SK-N-SH treated with all-trans-retinoic acid at 6 μM for 48 hours (cell line): ENCODE data around the gene SLC25A48.

Experiments
- ATAC-seq: fragments of 200-7000 bp; cut with Tn5 transposase; 3 replicates; pipeline ENCODE4 v1.9.1; 2020; ENCODE audit warnings: mild to moderate bottlenecking, moderate library complexity
- ARNTL ChIP-seq: fragments of 450-650 bp; formaldehyde crosslinking; IDR thresholded peaks from 2 replicates; pipeline ENCODE4 v1.5.0; 2020; ENCODE audit warnings: low read depth, mild to moderate bottlenecking, moderate library complexity, borderline replicate concordance
- CSDC2 ChIP-seq: fragments of 250-450 bp; sonication (Bioruptor Pico); IDR thresholded peaks from 2 replicates; pipeline ENCODE4 v1.5.0; 2020; ENCODE audit warnings: mild to moderate bottlenecking, moderate library complexity
- ESRRG ChIP-seq: fragments of 250-450 bp; sonication (Bioruptor Pico); IDR thresholded peaks from 2 replicates; pipeline ENCODE4 v1.6.1; 2021; ENCODE audit warnings: mild to moderate bottlenecking
- GLIS3 ChIP-seq: fragments of 250-450 bp; sonication (Bioruptor Pico); IDR thresholded peaks from 2 replicates; pipeline ENCODE4 v1.5.0; 2020; ENCODE audit warnings: mild to moderate bottlenecking, moderate library complexity
- ISL1 ChIP-seq: fragments of 250-450 bp; sonication (Bioruptor Pico); IDR thresholded peaks from 2 replicates; pipeline ENCODE4 v2.1.2; 2022; ENCODE audit warnings: mild to moderate bottlenecking, moderate library complexity
- OSR1 ChIP-seq: fragments of 250-450 bp; sonication (Bioruptor Pico); IDR thresholded peaks from 2 replicates; pipeline ENCODE4 v1.8.0; 2022; ENCODE audit warnings: moderate library complexity, mild to moderate bottlenecking, inconsistent platforms
- PATZ1 ChIP-seq: fragments of 250-450 bp; sonication (Bioruptor Pico); IDR thresholded peaks from 2 replicates; pipeline ENCODE4 v1.8.0; 2020; ENCODE audit warnings: mild to moderate bottlenecking, moderate library complexity, borderline replicate concordance
- POU6F1 ChIP-seq: fragments of 250-450 bp; sonication (Bioruptor Pico); IDR thresholded peaks from 2 replicates; pipeline ENCODE4 v1.8.0; 2021; ENCODE audit warnings: low read depth, mild to moderate bottlenecking, moderate library complexity, borderline replicate concordance
- PPARA ChIP-seq: fragments of 250-450 bp; sonication (Bioruptor Pico); IDR thresholded peaks from 2 replicates; pipeline ENCODE4 v1.5.0; 2020; ENCODE audit warnings: mild to moderate bottlenecking, borderline replicate concordance
- RARB ChIP-seq: fragments of 250-450 bp; sonication (Bioruptor Pico); IDR thresholded peaks from 2 replicates; pipeline ENCODE4 v1.8.0; 2021; ENCODE audit warnings: mild to moderate bottlenecking, moderate library complexity
- SNAI2 ChIP-seq: fragments of 250-450 bp; sonication (Bioruptor Pico); IDR thresholded peaks from 2 replicates; pipeline ENCODE4 v1.5.0; 2020; ENCODE audit warnings: mild to moderate bottlenecking, moderate library complexity
- TCF4 ChIP-seq: fragments of 250-450 bp; sonication (Bioruptor Pico); IDR thresholded peaks from 2 replicates; pipeline ENCODE4 v1.8.0; 2021; ENCODE audit warnings: mild to moderate bottlenecking, moderate library complexity, borderline replicate concordance
- TSHZ2 ChIP-seq: fragments of 250-450 bp; sonication (Bioruptor Pico); IDR thresholded peaks from 2 replicates; pipeline ENCODE4 v1.5.0; 2020; ENCODE audit warnings: mild to moderate bottlenecking, moderate library complexity
- ZC3H10 ChIP-seq: fragments of 250-450 bp; sonication (Bioruptor Pico); IDR thresholded peaks from 2 replicates; pipeline ENCODE4 v1.5.1; 2021; ENCODE audit warnings: mild to moderate bottlenecking, moderate library complexity
- ZFP3 ChIP-seq: fragments of 250-450 bp; sonication (Bioruptor Pico); IDR thresholded peaks from 2 replicates; pipeline ENCODE4 v1.5.0; 2020; ENCODE audit warnings: mild to moderate bottlenecking, moderate library complexity
- ZFP30 ChIP-seq: fragments of 450-650 bp; formaldehyde crosslinking; IDR thresholded peaks from 2 replicates; pipeline ENCODE4 v1.5.0; 2022; ENCODE audit warnings: mild to moderate bottlenecking, moderate library complexity
- ZNF565 ChIP-seq: fragments of 450-650 bp; formaldehyde crosslinking; conservative IDR thresholded peaks from 2 replicates; pipeline ENCODE4 v1.5.0; 2020; ENCODE audit warnings: low read depth, mild to moderate bottlenecking, moderate library complexity
- ZNF70 ChIP-seq: fragments of 450-650 bp; formaldehyde crosslinking; IDR thresholded peaks from 2 replicates; pipeline ENCODE4 v1.5.0; 2020; ENCODE audit warnings: mild to moderate bottlenecking, moderate library complexity
- ZNF8 ChIP-seq: fragments of 450-650 bp; formaldehyde crosslinking; IDR thresholded peaks from 2 replicates; pipeline ENCODE4 v1.5.0; 2020; ENCODE audit warnings: mild to moderate bottlenecking, moderate library complexity
- TF ChIP-seq, protein P1 (sequence below): fragments of 250-450 bp; sonication (Bioruptor Pico); IDR thresholded peaks from 2 replicates; pipeline ENCODE4 v1.5.1; 2021; ENCODE audit warnings: mild to moderate bottlenecking, moderate library complexity
- TF ChIP-seq, protein P2 (sequence below): fragments of 250-450 bp; sonication (Bioruptor Pico); IDR thresholded peaks from 2 replicates; pipeline ENCODE4 v1.5.1; 2020; ENCODE audit warnings: low read depth, mild to moderate bottlenecking, moderate library complexity

SLC25A48 gene

GRCh38 chr5:135861641-135862040 lies 27.2 kb downstream of the SLC25A48 start:
- ATAC-seq = no peak
- TF ChIP-seq RARB (CRISPR knock-in tag) (no peak), ZNF565 (no peak), GLIS3 (CRISPR knock-in tag) (no peak), ESRRG (CRISPR knock-in tag) (no peak), CSDC2 (CRISPR knock-in tag) (no peak), SNAI2 (no peak), ZC3H10 (CRISPR knock-in tag) (no peak), ISL1 (CRISPR knock-in tag) (no peak), ZNF70 (CRISPR knock-in tag) (no peak), TSHZ2 (CRISPR knock-in tag) (no peak), ZFP3 (CRISPR knock-in tag) (no peak), TCF4 (CRISPR knock-in tag) (no peak), PATZ1 (CRISPR knock-in tag) (no peak), POU6F1 (CRISPR knock-in tag) (no peak), PPARA (CRISPR knock-in tag) (no peak), ARNTL (CRISPR knock-in tag) (no peak), ZFP30 (CRISPR knock-in tag) (no peak), ZNF8 (CRISPR knock-in tag) (no peak)
- TF ChIP-seq, protein P1, sequence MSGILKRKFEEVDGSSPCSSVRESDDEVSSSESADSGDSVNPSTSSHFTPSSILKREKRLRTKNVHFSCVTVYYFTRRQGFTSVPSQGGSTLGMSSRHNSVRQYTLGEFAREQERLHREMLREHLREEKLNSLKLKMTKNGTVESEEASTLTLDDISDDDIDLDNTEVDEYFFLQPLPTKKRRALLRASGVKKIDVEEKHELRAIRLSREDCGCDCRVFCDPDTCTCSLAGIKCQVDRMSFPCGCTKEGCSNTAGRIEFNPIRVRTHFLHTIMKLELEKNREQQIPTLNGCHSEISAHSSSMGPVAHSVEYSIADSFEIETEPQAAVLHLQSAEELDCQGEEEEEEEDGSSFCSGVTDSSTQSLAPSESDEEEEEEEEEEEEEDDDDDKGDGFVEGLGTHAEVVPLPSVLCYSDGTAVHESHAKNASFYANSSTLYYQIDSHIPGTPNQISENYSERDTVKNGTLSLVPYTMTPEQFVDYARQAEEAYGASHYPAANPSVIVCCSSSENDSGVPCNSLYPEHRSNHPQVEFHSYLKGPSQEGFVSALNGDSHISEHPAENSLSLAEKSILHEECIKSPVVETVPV = no peak
- TF ChIP-seq, protein P2, sequence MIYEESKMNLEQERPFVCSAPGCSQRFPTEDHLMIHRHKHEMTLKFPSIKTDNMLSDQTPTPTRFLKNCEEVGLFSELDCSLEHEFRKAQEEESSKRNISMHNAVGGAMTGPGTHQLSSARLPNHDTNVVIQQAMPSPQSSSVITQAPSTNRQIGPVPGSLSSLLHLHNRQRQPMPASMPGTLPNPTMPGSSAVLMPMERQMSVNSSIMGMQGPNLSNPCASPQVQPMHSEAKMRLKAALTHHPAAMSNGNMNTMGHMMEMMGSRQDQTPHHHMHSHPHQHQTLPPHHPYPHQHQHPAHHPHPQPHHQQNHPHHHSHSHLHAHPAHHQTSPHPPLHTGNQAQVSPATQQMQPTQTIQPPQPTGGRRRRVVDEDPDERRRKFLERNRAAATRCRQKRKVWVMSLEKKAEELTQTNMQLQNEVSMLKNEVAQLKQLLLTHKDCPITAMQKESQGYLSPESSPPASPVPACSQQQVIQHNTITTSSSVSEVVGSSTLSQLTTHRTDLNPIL (CRISPR knock-in tag) = no peak

DNA sequence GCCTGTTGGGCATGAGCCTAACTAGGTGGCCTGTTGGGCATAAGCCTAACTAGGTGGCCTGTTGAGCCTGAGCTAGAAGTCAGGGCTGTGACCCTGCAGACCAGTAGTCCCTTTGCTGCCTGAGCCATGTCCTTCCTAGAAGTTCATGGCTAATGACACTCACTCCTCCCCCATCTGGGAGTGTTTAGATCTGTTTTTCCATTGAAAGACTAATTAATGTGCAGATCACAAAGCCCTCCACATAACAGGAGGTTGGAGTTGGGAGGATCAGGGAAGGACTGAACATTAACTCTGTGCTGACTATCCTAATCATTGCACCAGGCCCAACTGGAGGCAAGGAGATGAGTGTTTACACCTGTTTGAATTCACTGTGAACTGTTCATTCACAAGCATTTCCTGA lies 27.6 kb downstream of the SLC25A48 start:
- TF ChIP-seq ZFP30 (CRISPR knock-in tag) = no peak
- TF ChIP-seq OSR1 (CRISPR knock-in tag) = no peak
- TF ChIP-seq PATZ1 (CRISPR knock-in tag) = no peak
- no peak for TF ChIP-seq SNAI2
- no peak for TF ChIP-seq ISL1 (CRISPR knock-in tag)
- TF ChIP-seq TCF4 (CRISPR knock-in tag) = no peak
- TF ChIP-seq ESRRG (CRISPR knock-in tag) = no peak
- no peak for TF ChIP-seq ZFP3 (CRISPR knock-in tag)
- TF ChIP-seq ZNF70 (CRISPR knock-in tag) = no peak
- no peak for TF ChIP-seq POU6F1 (CRISPR knock-in tag)
- no peak for TF ChIP-seq ARNTL (CRISPR knock-in tag)
- TF ChIP-seq ZC3H10 (CRISPR knock-in tag) = no peak
- no peak for ATAC-seq
